Heart left ventricle (tissue), 13 donors: ENCODE results near the gene FARP1.

Source experiments
- CTCF ChIP-seq, 12 donors: fragments of 200-600 bp; sonication (generic) in 4 of 12; IDR thresholded peaks; one replicate each; pipeline versions ENCODE4 v1.5.0 to v1.8.0; 2018 to 2022; ENCODE audit warnings: antibody characterized with exemption in 12 of 12, mild to moderate bottlenecking in 5 of 12
- POLR2A ChIP-seq, 2 donors: fragments of 450-650 bp; IDR thresholded peaks; one replicate each; pipeline ENCODE4 v1.6.1; 2017; ENCODE audit warnings: antibody characterized with exemption in 2 of 2, mild to moderate bottlenecking in 2 of 2, moderate library complexity in 2 of 2
- donor health status: ischemic (EF 13 %, LVEDD 7.1; RV severe dilation, severe dysfunction).
- donor health status: DM: no; HTN: yes; CAD: no.
- donor health status: DM: no; HTN: no; CAD: no.
- donor health status: ischemic (EF 25% LVEDD 6.9; RV normal size, moderate dysfunction).
- donor health status: ischemic (EF 25% LVEDD 5.7; RV mildly dilated, moderate dysfunction).
- donor health status: ischemic (EF 35%, LVEDD 5.7; RV mildly dilated, moderate dysfunction).
- donor health status: nonischemic (EF 11% LVEDD 7.7; RV severe dilation, severe dysfunction).
- donor health status: DM: yes; HTN: yes; CAD: no.
- donor health status: PGD.
- donor health status: ischemic (EF 29% LVEDD 5.4; RV normal size, mild dysfunction).
- donor health status: nonischemic (EF 23%, LVEDD 6.1; RV moderate dilation, normal function).

GRCh38 chr13:98364647-98365046 lies 221.8 kb downstream of the FARP1 start:
- TF ChIP-seq CTCF (IDR thresholded peaks at IDR 0.05) (no peak), POLR2A (IDR thresholded peaks at IDR 0.05) (no peak)
